ENCODE measurements around the gene ZNF543. TPM values are rescaled to one million over a fixed set of nuclear protein-coding genes. Genes with fewer than 3 reads are reported as not detected.

Gene ZNF543
- total and polyA plus RNA-seq, 2 of the 8 experiments (the other 6 are each of a cell fraction or from before 2014, with no cell fraction given) = 1.8 to 9.0 TPM

DNA sequence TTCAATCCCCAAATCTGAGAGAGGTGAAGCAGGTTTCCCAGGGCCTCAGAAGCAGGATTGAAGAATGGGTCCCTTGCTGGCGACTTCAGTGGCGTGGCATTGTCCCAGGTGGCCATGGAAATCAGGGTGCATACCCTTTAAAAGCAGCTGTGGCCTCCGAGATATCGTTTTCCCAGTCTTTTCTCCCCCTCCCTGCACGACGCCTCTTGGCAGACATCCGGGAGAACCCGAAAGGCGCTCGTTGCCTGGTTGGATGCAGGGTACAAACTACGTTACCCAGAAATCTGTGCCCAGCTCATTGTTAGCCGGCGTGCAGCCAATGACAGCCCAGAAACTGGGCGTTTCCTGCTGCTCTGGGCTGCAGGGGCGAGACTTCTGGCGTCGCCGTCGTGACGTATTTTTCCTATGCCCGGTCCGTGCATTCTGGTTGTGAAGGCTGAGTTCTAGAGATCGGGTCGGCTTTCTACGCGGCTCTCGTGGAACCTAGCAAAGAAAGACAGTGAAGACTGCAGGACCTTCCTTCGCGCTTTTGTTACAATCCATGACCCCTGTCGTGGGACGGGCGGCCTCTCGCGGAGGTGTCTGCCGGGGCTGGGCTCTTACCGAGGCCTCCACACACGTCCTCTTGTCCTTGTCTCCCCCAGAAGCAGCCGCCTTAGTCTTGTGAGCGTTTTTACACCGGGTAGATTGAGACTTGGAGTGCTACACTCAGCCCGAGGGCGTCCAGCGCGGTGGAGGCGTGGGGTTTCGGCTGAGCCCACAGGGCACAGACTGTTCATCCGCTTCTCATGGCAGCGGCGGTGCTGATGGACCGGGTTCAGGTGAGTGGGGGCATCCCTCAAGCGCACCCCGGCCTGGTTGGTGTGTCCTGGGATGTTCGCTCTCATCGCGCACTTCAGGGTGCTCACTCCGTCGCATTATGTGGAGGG lies 30.9 kb downstream of the ZNF543 start, which contains the start of gene ZNF304 (continued):
- TF ChIP-seq, protein P1, sequence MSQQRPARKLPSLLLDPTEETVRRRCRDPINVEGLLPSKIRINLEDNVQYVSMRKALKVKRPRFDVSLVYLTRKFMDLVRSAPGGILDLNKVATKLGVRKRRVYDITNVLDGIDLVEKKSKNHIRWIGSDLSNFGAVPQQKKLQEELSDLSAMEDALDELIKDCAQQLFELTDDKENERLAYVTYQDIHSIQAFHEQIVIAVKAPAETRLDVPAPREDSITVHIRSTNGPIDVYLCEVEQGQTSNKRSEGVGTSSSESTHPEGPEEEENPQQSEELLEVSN (IDR thresholded peaks at IDR 0.05) = 0 out of 2 replicates have a peak, but pooled peaks have one; percentile 49
- TF ChIP-seq KDM5A (IDR thresholded peaks at IDR 0.05; ENCODE audit: low read length) (peak; percentile 85), SP2 (IDR thresholded peaks at IDR 0.05; ENCODE audit: low read length) (no peak), ATF2 (IDR thresholded peaks at IDR 0.05; ENCODE audit: low read length) (no peak), SP1 (IDR thresholded peaks at IDR 0.05; ENCODE audit: low read depth, low read length) (no peak; the same call in 1 of the 2 replicates), TBP (IDR thresholded peaks at IDR 0.05; ENCODE audit: low read depth, low read length) (peak; percentile 63), TAF7 (optimal IDR thresholded peaks at IDR 0.05; ENCODE audit: borderline replicate concordance, low read depth, low read length) (no peak), BRCA1 (IDR thresholded peaks at IDR 0.05; ENCODE audit: low read depth, low read length) (no peak), KDM1A (IDR thresholded peaks at IDR 0.05; ENCODE audit: borderline replicate concordance, low read length) (no peak), TAF1 (IDR thresholded peaks at IDR 0.05; ENCODE audit: low read depth, low read length) (peak; percentile 81), ASH2L (IDR thresholded peaks at IDR 0.05; ENCODE audit: low read length) (no peak), BCL11A (IDR thresholded peaks at IDR 0.05; ENCODE audit: low read depth in 2 of 2, low read length in 2 of 2) (no peak), TEAD4 (IDR thresholded peaks at IDR 0.05; ENCODE audit: low read depth, low read length) (no peak), ATF3 (IDR thresholded peaks at IDR 0.05; ENCODE audit: insufficient read depth, low read depth, low read length) (peak; percentile 62; the same call in 1 of the 2 replicates), CREB1 (IDR thresholded peaks at IDR 0.05) (peak; percentile 97), EZH2 (IDR thresholded peaks at IDR 0.05; ENCODE audit: low read depth, low read length, severe bottlenecking) (no peak), NANOG (IDR thresholded peaks at IDR 0.05; ENCODE audit: insufficient read depth, low read depth, low read length, poor library complexity, severe bottlenecking) (no peak), KDM4A (IDR thresholded peaks at IDR 0.05; ENCODE audit: low read depth, low read length, severe bottlenecking) (peak; percentile 70), BACH1 (IDR thresholded peaks at IDR 0.05; ENCODE audit: low read length) (no peak), POU5F1 (IDR thresholded peaks at IDR 0.05; ENCODE audit: low read depth, low read length) (no peak)
- TF ChIP-seq, protein P2, sequence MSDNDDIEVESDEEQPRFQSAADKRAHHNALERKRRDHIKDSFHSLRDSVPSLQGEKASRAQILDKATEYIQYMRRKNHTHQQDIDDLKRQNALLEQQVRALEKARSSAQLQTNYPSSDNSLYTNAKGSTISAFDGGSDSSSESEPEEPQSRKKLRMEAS (IDR thresholded peaks at IDR 0.05) = peak; percentile 32; the same call in 1 of the 2 replicates

Data from H1 (cell line).